Stromal cell of bone marrow (primary cell): ENCODE results near the gene SH2B2.

Experiments used
- DNase-seq: peaks from one replicate; pipeline ENCODE4 v3.0.0-alpha.2; 2012; ENCODE audit warnings: low read depth

Gene SH2B2

DNA sequence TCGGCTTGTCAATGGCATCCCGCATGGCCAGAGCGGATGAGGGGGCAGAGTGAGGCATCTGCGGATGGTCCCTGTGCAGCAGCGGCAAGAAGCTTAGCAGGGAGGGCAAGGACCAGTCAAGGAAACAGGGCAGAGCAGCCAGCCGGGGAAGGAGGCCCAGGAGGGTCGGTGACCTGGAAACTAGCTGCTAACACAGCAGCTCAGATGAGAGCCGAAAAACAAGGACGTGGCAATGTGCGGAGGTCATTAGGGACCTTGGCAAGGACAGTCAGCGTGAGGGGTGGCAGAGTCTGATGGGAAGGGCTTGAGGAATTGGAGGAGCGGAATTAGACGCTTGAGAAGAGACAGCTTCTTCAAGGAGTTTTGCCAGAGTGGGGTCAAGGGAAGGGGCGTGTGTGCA is 20.1 kb upstream of the SH2B2 start:
- DNase-seq, result no peak

- DNase-seq, result no peak
These were observed 18.0 kb upstream of the SH2B2 start for GRCh38 chr7:102268635-102269034.

DNA sequence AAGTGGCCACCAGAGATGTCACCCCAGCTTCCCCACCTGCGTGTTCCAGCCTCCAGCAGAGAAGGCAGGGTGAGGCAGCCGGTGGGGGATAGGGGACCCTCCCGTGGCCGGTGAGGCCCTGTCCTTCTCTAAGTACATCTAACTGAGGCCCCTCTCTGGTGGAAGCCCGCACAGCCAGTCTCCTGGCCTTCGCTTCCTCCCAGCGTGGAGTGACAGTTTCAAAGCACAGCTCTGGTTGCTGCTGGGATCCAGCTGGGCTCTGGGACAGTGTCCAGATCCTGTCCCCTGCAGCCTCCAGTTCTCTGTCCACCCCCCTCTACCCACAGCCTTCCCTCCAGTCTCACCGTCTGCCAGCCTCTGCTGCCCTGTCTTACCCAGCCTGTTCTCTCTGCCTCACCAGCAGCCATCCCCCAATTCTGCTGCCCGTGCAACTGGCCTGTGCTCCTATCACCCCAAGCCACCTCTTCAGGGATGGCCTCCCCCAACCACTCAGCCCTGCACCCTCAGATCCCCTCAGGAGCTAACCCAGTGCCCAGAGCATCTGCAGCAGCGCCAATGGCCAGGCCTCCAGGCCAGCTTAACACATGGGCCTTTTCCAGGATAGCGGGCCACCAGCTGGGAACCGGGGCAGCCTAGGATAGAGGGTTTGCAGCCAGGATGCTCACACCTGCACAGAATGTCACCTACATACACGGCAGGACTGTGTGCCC is 16.3 kb upstream of the SH2B2 start:
- DNase-seq, result no peak

DNA sequence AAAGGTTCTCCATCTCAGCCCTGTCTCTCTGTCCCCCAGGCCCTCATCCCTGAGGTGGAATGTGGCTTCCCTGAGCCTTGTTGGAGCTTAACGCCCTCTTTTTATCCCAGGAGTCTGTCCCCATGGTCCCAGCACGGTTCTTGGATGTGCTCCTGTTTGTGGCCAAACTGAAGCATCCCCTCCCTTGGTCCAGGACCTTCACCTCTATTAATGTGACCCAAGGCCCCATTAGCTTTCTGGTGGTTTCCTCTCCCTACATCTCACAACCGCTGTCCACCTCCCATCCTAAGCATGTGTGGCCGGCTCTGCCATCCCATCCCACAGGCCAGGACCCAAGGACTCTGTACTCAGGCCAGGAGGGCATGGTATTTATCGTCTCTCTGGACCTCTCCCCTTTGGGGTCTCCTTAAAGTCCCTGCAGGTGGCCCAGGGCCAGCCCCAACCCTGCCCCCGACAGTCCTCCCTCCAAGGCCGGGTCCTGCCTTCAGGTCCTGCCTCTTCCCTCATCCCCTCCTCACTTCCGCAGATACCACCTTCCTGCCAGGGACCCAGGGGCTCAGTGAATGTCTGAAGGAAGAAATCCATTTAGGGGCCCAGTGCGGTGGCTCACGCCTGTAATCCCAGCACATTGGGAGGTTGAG is 15.4 kb upstream of the SH2B2 start:
- DNase-seq, result no peak

GRCh38 chr7:102272075-102272916 is 14.4 kb upstream of the SH2B2 start:
- peak; percentile 52 for DNase-seq

DNA sequence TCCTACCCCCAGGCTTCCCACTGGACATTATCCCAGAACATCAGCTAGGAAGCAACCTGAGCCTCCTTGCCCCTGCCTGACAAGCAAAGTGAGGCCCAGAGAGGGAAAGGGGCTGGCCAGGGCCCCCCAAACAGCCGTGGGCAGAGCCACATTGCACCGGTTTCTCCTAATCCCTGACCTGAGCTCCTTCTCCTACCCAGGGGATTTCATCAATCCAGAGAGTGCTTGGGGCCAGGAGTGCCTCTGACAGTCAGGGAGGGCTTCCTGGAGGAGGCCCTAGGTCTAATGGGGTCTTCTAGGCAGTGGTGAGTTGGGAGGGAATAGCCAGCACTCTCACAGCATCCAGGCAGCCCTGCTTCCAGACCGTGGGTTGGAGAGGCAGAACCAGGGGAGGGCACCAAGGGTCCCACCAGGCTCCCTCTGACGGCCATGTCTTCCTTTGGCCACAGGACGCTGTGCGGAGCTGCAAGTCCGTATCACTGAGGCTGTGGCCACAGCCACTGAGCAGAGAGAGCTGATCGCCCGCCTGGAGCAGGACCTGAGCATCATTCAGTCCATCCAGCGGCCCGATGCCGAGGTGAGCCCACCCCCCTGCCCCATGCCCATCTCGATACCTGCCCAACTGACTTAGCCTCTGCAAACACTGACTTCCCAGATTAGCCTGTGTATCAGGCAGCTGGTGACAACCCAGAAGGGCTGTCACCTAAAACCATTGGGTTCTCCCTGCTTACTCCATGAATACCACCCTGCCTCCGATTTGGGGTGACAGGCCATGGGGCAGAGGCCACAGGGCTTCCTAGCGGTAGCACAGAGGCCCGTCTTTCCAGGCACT is 13.5 kb upstream of the SH2B2 start:
- no peak for DNase-seq

DNA sequence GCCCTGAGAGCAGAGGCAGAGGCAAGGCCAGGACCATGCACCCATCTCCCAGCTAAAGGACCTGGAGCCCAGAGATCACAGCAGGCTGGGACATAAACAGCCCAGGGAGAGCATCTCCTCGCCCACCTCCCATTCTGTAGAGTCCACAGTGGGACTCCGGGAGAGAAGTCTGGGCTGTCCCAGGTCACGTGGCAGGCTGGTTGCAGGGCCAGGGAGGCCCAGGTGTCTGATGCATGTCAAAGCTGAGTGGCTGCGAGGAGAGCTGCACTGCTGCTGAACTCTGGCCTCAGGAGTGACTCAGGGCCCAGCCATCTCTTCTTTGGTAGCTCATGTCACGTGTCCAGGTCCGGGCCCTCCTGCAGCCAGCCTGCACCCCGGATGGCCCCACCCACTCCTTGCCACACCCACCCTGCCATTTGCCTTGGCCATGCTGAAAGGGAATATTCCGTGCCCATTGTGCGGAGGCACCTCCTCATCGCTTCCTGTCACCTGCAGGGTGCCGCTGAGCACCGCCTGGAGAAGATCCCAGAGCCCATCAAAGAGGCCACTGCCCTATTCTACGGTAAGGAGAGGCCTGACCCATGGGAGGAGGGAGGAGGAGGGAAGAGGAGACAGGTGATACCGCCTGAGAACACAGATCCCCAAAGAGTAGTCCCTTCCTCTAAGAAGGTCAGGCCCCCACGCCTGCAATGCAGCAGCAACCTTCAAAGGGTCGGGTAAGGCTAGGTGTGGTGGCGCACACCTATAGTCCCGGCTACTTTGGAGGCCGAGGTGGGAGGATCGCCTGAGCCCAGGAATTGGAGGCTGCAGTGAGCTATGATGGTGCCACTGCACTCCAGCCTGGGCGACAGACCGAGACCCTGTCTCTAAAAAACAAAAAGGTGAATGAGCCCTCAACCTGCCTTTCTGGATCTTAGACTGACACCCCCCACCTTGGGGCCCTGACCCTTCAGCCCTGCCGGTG is 12.6 kb upstream of the SH2B2 start:
- peak; percentile 6 for DNase-seq

- no peak for DNase-seq
These were observed 11.5 kb upstream of the SH2B2 start for GRCh38 chr7:102275123-102275703.

DNA sequence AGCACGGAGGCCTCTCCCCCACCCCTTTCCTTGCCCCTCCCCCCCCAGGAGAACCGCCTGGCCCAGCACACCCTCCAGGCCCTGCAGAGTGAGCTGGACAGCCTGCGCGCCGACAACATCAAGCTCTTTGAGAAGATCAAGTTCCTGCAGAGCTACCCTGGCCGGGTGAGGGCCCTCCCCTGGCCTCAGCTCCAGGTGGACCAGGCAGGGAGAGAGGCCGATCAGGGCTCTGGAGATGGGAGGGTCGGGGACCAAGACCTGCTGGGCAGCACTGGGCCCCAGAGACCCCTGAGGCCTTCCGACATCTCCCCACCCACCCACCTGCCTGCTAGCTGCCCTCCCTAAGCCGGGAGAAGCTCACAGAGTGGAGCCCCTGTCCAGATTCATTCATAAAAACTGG is 8.8 kb upstream of the SH2B2 start:
- DNase-seq, result no peak

DNA sequence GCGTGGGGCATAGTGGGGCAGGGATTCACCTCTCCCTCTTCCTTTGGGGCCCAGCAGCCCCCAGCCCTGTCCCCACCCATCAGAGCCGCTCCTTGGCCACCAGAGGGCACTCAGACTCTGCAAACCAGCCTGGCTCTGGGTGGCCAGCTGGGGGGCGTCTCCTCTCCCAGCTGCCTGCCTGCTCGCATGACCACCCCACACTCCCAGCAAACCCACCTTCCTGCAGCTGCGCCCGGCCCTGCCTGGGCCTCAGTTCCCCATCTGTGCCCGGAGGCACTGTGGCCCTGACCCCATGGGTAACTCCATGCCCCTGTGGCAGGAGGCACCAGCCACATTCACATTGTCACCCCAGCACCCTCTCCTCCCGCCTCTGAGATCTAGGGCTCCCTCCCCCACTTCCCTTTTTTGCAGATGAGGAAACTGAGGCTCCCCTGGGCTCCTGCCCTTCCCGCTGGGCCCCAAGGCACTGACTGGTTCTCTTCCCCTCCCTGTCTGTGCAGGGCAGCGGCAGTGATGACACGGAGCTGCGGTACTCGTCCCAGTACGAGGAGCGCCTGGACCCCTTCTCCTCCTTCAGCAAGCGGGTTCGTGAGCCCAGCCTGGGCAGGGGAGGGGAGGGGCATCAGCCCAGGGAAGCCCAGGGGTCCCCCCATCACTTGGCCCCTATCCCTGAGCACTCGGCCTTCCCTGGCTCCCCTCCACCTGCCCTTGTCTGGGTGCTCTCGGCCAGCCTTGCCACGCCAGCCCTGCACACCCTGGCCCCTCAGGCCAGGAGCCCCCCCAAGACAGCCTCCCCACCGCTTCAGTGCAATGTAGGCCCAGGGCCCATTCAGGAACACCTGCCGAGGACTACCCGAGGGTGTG is 6.9 kb upstream of the SH2B2 start:
- peak; percentile 9 for DNase-seq

GRCh38 chr7:102280521-102280920 is 6.1 kb upstream of the SH2B2 start:
- DNase-seq, result no peak

- DNase-seq, result no peak
These were observed 4.9 kb upstream of the SH2B2 start for GRCh38 chr7:102281785-102282184.

DNA sequence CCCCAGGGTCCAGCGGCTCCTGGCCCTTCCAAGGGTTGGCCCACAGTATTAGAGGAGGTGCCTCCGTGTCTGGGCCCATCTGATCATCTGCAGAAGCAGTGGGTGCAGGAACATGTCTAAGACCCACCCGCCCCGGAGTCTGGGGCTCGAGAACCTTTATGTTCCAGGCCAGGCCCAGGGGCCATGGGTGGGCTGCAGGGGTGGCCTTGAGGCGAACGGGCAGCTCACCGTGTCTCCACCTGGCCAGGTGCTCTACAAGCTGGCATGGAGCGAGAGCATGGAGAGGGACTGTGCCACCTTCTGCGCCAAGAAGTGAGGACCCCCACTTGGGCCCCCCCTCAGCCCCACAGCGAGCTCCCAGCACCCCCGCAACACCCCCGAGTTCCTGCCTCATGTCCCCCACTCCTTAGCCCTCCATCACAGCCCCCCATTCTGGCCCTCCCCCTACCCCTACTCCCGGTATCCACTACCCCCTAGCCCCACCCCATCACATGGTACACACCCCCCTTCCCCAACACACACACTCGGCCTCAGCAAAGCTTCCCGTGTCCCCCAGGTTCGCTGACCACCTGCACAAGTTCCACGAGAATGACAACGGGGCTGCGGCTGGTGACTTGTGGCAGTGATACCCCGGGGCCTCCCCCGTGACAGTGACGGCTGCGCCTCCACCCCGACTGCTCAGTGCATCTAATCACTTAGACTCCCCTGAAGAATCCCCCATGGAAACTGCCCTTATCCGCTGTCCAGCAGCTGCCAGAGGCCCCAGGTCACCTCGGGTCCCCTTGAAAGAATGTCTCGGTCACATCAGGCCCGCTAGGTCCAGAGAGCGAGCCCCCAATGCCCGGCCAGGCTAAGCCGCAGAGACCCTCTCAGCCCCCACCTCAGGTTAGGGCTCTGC is 4.0 kb upstream of the SH2B2 start:
- no peak for DNase-seq

DNA sequence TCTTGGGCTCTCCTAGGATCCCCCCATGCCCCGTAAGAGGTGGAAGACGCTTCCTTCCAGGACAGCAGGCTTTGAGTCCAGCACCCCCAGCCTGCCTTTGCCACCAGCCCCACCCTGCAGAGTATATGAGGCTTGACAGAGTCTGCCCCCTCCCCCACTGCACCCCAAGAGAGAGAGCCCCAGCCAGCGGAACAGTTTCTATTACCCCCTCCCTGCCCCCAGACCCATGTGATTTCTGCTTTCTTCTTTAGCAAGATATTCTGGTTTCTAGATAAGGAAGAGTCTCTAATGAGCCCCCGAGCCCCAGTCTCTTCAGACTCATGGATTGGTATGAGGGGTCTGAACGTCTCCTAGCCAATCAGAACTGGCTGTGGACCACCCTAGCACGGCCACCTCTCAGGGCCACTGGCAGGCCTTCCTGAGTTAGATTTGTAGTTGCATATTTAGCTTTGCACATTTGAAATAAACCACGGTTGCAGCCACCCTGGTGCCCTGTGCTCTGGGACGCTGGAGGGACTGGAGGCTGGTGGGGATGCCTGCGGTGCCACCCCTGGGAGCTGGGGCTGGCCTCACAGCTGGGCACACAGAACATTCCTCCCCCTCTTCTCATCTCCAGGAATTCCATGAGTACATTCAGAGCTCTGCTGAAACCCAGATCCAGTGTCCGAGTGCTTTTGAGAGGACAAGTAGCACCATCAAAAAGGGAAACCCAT is 3.0 kb upstream of the SH2B2 start:
- no peak for DNase-seq

- no peak for DNase-seq
These were observed 2.3 kb upstream of the SH2B2 start for GRCh38 chr7:102284399-102284798.

DNA sequence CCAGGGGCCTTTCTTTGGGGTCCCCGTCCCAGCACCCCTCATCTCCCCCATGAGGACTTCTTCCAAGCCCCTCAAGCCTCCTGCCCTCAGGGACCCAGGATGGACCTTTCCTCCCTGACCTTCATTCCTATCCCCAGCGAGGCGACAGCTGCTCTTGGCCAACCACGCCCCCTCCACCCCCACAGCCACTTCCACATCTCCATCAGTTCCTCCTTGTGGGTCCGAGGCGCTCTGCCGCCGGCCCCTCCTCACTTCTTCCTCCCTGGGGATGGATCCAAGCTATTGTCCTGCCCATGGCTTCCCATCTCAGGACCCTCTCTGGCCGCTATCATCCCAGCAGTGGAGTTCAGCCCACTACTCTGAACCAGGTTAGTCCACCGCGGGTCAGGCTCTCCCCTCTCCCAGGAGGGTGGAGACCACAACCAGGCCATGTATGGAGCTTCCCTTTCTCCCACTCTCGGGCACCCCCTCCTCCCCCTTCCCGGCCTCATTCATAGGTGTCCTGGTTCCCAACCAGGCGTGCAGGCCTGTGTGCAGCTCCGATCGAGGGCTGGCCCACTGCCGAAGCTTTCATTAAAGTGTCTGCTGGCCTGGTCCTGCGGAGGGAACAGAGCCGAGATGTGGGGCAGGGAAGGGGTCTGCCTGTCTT is 1.7 kb upstream of the SH2B2 start:
- no peak for DNase-seq

- DNase-seq, result no peak
These were observed 980 bp upstream of the SH2B2 start for GRCh38 chr7:102285540-102286236.
